Hepatocyte (in vitro differentiated cells): ENCODE results near the gene CYP2A6. TPM values are rescaled to one million over a fixed set of nuclear protein-coding genes. Genes with fewer than 3 reads are reported as not detected.
"Not testable (repeated sequence)": the region's sequence is repeated elsewhere in the genome, so short reads cannot be mapped to it uniquely, and the experiment has no call there.

Source experiments
- DNase-seq: peaks from one replicate; pipeline ENCODE4 v3.0.0-alpha.2; 2016; ENCODE audit warnings: low spot score
- H2AFZ ChIP-seq: fragments of 200-600 bp; sonication (generic); 2 replicates; pipeline ENCODE4 v1.6.0; 2016; ENCODE audit warnings: antibody characterized with exemption, mild to moderate bottlenecking
- H3K27ac ChIP-seq: fragments of 200-600 bp; sonication (generic); 2 replicates; pipeline ENCODE4 v1.5.1; 2016; ENCODE audit warnings: mild to moderate bottlenecking
- H3K27me3 ChIP-seq: fragments of 200-600 bp; sonication (generic); 2 replicates; pipeline ENCODE4 v1.6.1; 2016
- H3K36me3 ChIP-seq: fragments of 200-600 bp; sonication (generic); replicated peaks from 2 replicates; pipeline ENCODE4 v1.5.1; 2016; ENCODE audit warnings: low read depth; ENCODE audit not compliant: insufficient read depth
- H3K4me1 ChIP-seq: fragments of 200-600 bp; sonication (generic); 2 replicates; pipeline ENCODE4 v1.5.1; 2016; ENCODE audit warnings: mild to moderate bottlenecking, moderate library complexity; ENCODE audit not compliant: insufficient read depth
- H3K4me2 ChIP-seq: fragments of 200-600 bp; sonication (generic); 2 replicates; pipeline ENCODE4 v1.6.0; 2016
- H3K4me3 ChIP-seq: fragments of 200-600 bp; sonication (generic); 2 replicates; pipeline ENCODE4 v1.5.1; 2016; ENCODE audit warnings: mild to moderate bottlenecking
- H3K79me2 ChIP-seq: fragments of 200-600 bp; sonication (generic); 2 replicates; pipeline ENCODE4 v1.6.0; 2017; ENCODE audit warnings: mild to moderate bottlenecking
- H3K9me2 ChIP-seq: fragments of 200-600 bp; sonication (generic); replicated peaks from 2 replicates; pipeline ENCODE4 v1.6.0; 2017; ENCODE audit warnings: mild to moderate bottlenecking; ENCODE audit not compliant: insufficient read depth
- H3K9me3 ChIP-seq: fragments of 200-600 bp; sonication (generic); 2 replicates; pipeline ENCODE4 v1.5.1; 2016; ENCODE audit warnings: low read depth, mild to moderate bottlenecking
- H4K20me1 ChIP-seq: fragments of 200-600 bp; sonication (generic); 2 replicates; pipeline ENCODE4 v1.6.0; 2016; ENCODE audit warnings: mild to moderate bottlenecking; ENCODE audit not compliant: insufficient read depth, poor library complexity, severe bottlenecking
- CTCF ChIP-seq: fragments of 200-600 bp; sonication (generic); IDR thresholded peaks from 2 replicates; pipeline ENCODE4 v1.5.1; 2016; ENCODE audit warnings: antibody characterized with exemption, mild to moderate bottlenecking; ENCODE audit not compliant: poor library complexity
- EZH2 ChIP-seq: fragments of 200-600 bp; sonication (generic); IDR thresholded peaks from 2 replicates; pipeline ENCODE4 v1.6.1; 2016; ENCODE audit warnings: antibody characterized with exemption, mild to moderate bottlenecking, borderline replicate concordance
- EZH2phosphoT487 ChIP-seq: fragments of 200-600 bp; sonication (generic); IDR thresholded peaks from one replicate; pipeline ENCODE4 v1.6.1; 2018; ENCODE audit warnings: antibody characterized with exemption, mild to moderate bottlenecking, low read depth, moderate library complexity; ENCODE audit not compliant: unreplicated experiment, severe bottlenecking
- WGBS: methylation state at CpG from one replicate; pipeline ENCODE4 v1.1.6; 2016; ENCODE audit warnings: low lambda C conversion rate; ENCODE audit errors: missing lambda C conversion rate; 5-methylcytosine and 5-hydroxymethylcytosine counted together
- polyA plus RNA-seq: library from polyadenylated mRNA; unstranded; fragments of >200 nt; fragmentation: Nextera tagmentation; extraction: Ambion mirVana; gene quantifications from 2 replicates; pipeline ENCODE4 v1.2.1, GENCODE V29; 2016
- total RNA-seq: library from RNA; depleted of rRNA; stranded (reverse); fragments of >200 nt; gene quantifications from 2 replicates; pipeline ENCODE4 v1.2.3, GENCODE V29; 2014

CYP2A6 gene
- total and polyA plus RNA-seq, 2 experiments from 2014 or later = 0.50 to 1.1 TPM

GRCh38 chr19:40826312-40826698 is 23.9 kb downstream of the CYP2A6 start:
- H3K4me2 ChIP-seq, H3K79me2 ChIP-seq, H3K27me3 ChIP-seq, H3K36me3 ChIP-seq, H3K9me3 ChIP-seq, H3K4me3 ChIP-seq, H4K20me1 ChIP-seq, H3K9me2 ChIP-seq, DNase-seq, H2AFZ ChIP-seq, H3K27ac ChIP-seq: not testable (repeated sequence)
- H3K4me1 ChIP-seq = peaks cover 29% of the 10 kb centered on the region
- 86% methylated on average over 5 of the region's 14 CpGs for WGBS

GRCh38 chr19:40825460-40826095 is 24.7 kb downstream of the CYP2A6 start:
- H3K9me3 ChIP-seq = not testable (repeated sequence)

GRCh38 chr19:40824916-40825315 is 25.3 kb downstream of the CYP2A6 start:
- H3K36me3 ChIP-seq, H4K20me1 ChIP-seq, H3K9me2 ChIP-seq, DNase-seq, H2AFZ ChIP-seq, H3K9me3 ChIP-seq, H3K27me3 ChIP-seq, H3K4me3 ChIP-seq, H3K4me2 ChIP-seq, H3K79me2 ChIP-seq: not testable (repeated sequence)
- H3K27ac ChIP-seq = peak overlapping the region; percentile 92
- WGBS = 97% methylated on average over 15 of the region's 16 CpGs
- peaks cover 26% of the 10 kb centered on the region for H3K4me1 ChIP-seq

More at GRCh38 chr19:40825460-40826095, 24.7 kb downstream of the CYP2A6 start:
- not testable (repeated sequence) for H3K4me2 ChIP-seq, H3K9me2 ChIP-seq, H3K4me3 ChIP-seq, H2AFZ ChIP-seq, H4K20me1 ChIP-seq, H3K27ac ChIP-seq, H3K36me3 ChIP-seq, H3K27me3 ChIP-seq, DNase-seq, H3K79me2 ChIP-seq
- 98% methylated on average over 6 of the region's 6 CpGs for WGBS
- H3K4me1 ChIP-seq = peaks cover 26% of the 10 kb centered on the region

GRCh38 chr19:40822704-40823553 is 27.3 kb downstream of the CYP2A6 start:
- Histone ChIP-seq H3K4me1 (peaks cover 26% of the 10 kb centered on the region), H3K4me2 (peak overlapping the region; percentile 64), H3K27ac (peak overlapping the region; percentile 92)
- H3K79me2 ChIP-seq, H3K9me2 ChIP-seq, H3K4me3 ChIP-seq, H4K20me1 ChIP-seq, DNase-seq, H2AFZ ChIP-seq, H3K9me3 ChIP-seq, H3K36me3 ChIP-seq, H3K27me3 ChIP-seq: not testable (repeated sequence)
- WGBS = 33% methylated on average over 9 of the region's 9 CpGs

GRCh38 chr19:40822161-40822560 is 28.1 kb downstream of the CYP2A6 start:
- no peaks in the 10 kb centered on the region for H3K79me2 ChIP-seq
- H3K36me3 ChIP-seq = no peaks in the 10 kb centered on the region
- peak overlapping the region; percentile 64 for H3K4me2 ChIP-seq
- WGBS = 81% methylated on average over 21 of the region's 22 CpGs
- no peaks in the 10 kb centered on the region for H3K9me3 ChIP-seq
- no peaks in the 10 kb centered on the region for H3K27me3 ChIP-seq
- no peaks in the 10 kb centered on the region for H4K20me1 ChIP-seq
- no peak for DNase-seq
- peak overlapping the region; percentile 92 for H3K27ac ChIP-seq
- H3K9me2 ChIP-seq = no peaks in the 10 kb centered on the region
- H3K4me1 ChIP-seq = peaks cover 26% of the 10 kb centered on the region
- H2AFZ ChIP-seq = no peak overlapping the region
- TF ChIP-seq EZH2phosphoT487 (no peak), CTCF (no peak), EZH2 (no peak)
- H3K4me3 ChIP-seq = no peak overlapping the region
